Stimulated activated CD4-positive, alpha-beta T cell treated with anti-CD3 and anti-CD28 coated beads, Interleukin-15, amount 100 ng/mL, for 24 hours (primary cell): Measurements from ENCODE around the gene C11orf42.
"Not testable (repeated sequence)": the region's sequence is repeated elsewhere in the genome, so short reads cannot be mapped to it uniquely, and the experiment has no call there.

ENCODE experiments used
- DNase-seq: peaks from one replicate; pipeline ENCODE4 v3.0.0-alpha.2; 2020

Gene C11orf42

DNA sequence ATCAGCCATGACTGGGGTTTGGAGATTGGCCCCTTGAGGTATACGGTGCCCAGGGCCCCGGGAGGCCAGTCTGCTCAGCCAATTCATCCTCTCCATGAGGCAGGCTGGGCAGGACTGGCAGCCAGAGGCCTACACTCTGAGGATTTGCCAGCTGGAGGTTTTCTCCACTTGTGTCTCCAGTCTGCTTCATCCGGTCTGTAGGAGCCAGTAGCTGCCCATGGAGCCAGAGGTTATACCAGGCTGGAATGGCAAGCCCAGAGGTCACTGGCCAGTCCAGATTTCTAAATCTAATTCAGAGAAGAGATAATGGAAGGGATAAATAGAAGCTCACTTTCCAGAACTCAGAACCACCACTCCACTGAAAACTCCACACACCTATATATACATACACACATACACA is 19.1 kb downstream of the C11orf42 start:
- no peak for DNase-seq

DNA sequence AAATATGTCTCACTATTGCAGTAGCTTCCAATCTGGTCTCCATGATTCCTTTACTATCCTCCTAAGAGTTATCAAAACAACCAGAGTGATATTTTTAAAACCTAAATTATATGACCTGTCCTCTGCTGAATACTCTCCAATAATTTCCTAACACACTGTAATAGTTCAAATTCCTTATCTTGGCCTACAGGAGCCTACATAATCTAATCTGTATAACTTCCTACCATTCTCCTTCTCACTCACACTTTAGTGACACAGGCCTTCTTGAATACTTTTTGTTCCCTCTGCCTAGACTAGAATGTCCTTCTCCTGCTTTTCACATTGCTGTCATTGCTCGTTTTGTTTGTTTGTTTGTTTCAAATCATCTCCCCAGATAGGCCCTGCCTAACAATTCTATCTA is 19.7 kb downstream of the C11orf42 start:
- DNase-seq = no peak

DNA sequence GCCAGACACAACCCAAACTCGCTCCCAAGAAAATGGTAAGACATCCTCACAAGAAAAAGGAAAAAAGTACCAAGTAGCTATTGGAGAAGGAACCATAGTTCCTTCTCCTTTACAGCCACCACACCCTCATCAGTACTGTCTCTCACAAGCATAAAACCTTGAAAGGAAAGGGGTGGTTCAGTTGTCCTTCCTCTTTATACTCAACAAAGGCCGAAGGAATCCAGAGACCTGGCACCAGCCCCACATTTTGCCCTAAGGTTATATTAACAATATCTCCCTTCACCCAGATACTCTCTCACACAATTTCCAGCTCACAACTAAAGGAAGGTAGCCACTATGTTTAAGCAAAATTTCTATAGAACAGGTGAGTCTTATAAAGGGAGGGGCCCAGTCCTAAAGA is 20.5 kb downstream of the C11orf42 start:
- no peak for DNase-seq

DNA sequence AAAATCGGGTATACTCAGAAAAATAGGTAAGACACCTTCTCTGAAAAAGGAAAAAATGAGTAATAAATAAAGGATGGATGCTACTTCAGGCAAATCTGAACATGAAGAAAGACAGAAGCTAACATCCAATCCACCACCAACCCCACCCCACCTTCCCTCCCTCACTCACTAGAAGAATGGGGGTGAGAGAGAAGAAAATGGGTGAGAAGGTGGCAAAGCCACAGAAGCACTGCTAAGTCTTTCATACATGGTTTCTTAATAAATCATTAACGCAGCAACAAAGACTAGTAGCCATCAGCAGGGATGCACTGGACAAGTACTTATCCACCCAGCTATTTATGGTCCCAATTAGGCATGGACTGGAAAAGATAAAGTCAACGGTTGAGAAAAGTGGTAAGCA is 23.2 kb downstream of the C11orf42 start:
- DNase-seq = no peak

- no peak for DNase-seq
Measured at GRCh38 chr11:6229911-6230310, 24.6 kb downstream of the C11orf42 start.

DNA sequence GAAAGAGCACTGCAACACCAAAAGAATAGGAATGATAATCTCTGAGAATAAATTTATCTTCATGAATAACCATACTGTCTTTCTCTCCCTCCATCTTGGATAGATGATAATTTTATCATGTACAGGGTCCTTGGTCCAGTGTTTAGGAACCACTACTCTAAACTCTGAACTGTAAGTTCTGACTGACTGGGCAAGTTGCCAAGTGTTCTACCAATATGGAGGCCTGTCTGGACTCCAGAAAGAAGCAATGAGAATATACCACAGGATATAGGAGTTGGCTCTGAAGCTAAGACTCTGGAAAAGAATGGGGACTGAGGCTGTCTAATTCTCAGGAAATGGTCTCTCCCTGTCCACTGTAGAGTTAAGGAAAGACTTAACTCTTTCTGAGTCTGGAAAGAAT is 27.5 kb downstream of the C11orf42 start:
- DNase-seq = no peak

- no peak for DNase-seq
Measured at GRCh38 chr11:6233984-6234386, 28.6 kb downstream of the C11orf42 start.

- peak; percentile 100 for DNase-seq
Measured at GRCh38 chr11:6234387-6235107, 29.2 kb downstream of the C11orf42 start, which contains the start of gene FHIP1B. FHIP1B (minus strand) TSS chr11:6234636; CDS start chr11:6224516, 10,120 bp downstream.

DNA sequence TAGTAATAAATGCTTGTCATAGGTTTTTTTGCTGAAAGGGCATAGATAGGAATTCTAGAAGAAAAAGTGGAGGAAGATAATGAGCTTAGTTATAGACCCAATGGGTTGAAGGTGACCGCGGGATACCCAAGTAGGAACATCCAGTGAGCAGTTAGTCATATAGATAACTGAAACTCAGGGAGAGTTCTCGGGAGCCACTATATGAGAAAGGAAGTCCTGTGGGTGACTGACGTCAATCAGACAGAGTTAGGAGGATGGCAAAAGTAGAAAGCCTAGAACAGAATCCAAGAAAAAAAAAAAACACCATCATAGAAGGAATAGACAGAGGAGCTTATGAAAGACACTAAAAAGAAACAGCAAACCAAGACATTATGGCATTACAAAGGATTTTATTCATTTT is 31.9 kb downstream of the C11orf42 start:
- no peak for DNase-seq

- DNase-seq = no peak
Measured at GRCh38 chr11:6237761-6238302, 32.5 kb downstream of the C11orf42 start.

- DNase-seq = no peak
Measured at GRCh38 chr11:6238902-6239301, 33.5 kb downstream of the C11orf42 start, which contains the start of gene CNGA4. CNGA4 (plus strand) TSS chr11:6239089; CDS start chr11:6239207, 118 bp downstream.

GRCh38 chr11:6240139-6240538 is 34.8 kb downstream of the C11orf42 start:
- no peak for DNase-seq

GRCh38 chr11:6240781-6241180 is 35.4 kb downstream of the C11orf42 start:
- DNase-seq = no peak

DNA sequence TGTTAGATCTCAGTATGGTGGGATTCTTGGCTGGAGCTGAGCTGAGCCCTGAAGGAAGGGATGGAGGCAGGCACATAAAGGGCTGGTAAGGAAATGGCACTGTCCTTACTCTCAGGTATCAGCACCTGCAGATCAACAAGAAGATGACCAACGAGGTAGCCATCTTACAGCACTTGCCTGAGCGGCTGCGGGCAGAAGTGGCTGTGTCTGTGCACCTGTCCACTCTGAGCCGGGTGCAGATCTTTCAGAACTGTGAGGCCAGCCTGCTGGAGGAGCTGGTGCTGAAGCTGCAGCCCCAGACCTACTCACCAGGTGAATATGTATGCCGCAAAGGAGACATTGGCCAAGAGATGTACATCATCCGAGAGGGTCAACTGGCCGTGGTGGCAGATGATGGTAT is 36.0 kb downstream of the C11orf42 start:
- no peak for DNase-seq

GRCh38 chr11:6245536-6245935 is 40.2 kb downstream of the C11orf42 start:
- DNase-seq = no peak

DNA sequence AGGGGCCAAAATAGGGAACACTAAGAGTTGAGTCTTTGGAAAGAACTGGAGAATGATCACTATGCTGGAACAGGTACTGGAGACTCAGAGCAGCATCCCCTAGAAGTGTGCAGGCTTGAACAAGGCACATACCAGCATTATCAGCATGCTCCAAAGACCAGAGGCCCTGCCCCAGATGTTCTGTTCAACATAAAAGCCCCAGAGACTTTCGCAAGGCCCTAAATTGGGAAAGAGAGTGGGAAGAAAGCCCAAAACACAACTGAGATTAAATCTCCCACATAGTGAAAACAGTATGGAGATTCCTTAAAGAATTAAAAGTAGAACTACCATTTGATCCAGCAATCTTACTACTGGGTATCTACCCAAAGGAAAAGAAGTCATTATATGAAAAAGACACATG is 42.9 kb downstream of the C11orf42 start:
- no peak for DNase-seq

DNA sequence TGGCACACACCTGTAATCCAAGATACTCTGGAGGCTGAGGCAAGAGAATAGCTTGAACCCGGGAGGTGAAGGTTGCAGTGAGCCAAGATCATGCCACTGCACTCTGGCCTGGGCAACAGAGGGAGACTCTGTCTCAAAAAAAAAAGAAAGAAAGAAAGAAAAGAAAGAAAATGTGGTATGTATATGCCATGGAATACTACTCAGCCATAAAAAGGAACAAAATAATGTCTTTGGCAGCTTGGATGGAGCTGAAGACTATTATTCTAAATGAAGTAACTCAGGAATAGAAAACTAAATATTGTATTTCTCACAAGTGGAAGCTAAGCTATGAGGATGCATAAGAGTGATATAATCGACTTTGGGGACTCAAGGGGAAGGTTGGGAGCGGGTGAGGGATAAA is 43.5 kb downstream of the C11orf42 start:
- DNase-seq = not testable (repeated sequence)

DNA sequence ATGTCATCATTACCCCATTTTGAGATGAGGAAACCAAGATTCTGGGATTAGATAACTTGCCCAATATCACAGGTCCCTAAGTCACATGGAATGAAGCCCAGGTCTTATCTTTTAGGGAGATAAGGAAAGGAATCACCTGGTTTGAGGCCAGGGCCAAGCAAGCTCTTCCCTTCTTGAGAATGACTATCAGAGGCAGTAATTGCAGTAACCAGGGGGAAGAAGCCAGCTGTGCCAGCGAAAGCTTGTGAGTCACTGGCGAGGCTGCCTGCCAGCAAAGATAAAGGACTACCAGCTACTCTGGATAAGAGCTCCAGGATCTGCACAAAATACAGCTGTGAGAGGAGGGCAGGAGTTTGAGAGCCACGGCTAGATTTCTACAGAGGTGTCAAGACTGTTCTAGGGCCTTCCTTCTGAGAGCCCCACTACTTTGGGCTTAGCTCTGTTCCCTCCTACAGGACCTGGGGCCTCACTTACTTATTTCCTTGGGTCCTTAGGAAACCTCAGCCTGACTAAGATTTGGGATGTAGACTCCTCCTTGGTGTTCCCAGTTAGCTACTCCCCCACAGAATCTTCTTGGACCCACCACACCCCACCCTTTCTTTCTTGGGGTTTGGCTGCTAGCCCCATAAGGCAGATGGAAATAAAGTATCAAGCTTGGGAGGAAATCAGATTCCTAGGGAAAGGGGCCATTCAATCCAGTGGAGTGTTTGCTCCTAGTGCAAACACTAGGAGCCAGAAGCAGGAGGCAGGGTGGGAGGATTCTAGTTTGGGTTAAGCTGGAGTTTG is 44.6 kb downstream of the C11orf42 start:
- DNase-seq = no peak

GRCh38 chr11:6251120-6251733 is 45.9 kb downstream of the C11orf42 start:
- DNase-seq = peak; percentile 73

DNA sequence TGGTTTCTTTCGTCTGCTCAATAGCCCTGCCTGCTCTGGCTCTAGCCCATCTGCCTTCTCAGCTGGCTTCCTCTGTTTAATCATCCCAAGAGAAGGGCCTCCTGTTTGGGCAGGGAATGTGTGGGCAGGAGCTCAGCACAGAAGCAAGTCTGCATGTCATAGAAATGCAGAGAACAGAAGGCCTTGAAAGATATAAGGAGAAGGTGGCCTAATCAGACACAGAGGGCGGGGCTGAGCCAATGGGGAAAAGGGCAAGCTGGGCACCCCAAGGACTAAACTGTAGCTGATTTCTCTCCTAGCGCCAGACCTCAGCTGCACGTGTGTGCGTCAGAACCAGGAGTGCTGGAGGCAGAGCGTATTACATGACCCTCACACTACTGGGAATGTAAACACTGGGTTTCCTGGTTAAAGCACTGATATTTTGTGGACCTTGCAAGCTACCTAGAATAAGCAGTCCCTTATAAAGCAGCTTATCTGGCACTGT is 46.7 kb downstream of the C11orf42 start:
- no peak for DNase-seq

- no peak for DNase-seq
Measured at GRCh38 chr11:6253197-6253596, 47.8 kb downstream of the C11orf42 start.

DNA sequence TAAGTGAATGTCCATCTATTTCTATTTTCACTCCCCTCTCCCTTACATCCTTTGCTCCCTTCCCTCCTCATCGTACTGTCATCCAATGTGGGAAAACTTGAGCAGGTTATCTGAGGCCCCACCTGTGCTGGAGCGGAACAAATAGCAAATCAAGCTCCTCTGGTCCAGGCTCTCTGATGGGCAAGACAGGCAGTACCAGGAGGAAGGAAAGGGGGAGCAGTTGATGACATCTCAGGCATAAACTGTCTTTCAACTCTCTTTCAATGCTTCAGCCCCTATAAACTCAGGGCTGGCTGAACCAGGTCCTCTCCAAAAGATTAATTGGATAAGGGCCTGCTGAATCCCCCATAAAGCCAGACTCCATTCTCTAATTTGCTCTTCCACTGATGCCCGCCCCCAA is 52.8 kb downstream of the C11orf42 start:
- DNase-seq = no peak

- peak; percentile 32 for DNase-seq
Measured at GRCh38 chr11:6258571-6259081, 53.3 kb downstream of the C11orf42 start.
